Activated CD8-positive, alpha-beta memory T cell treated with anti-CD3 and anti-CD28 coated beads, Interleukin-2, amount 50 U/mL, for 1 hour (primary cell): ENCODE data around the gene NDUFB2.
"Not testable (repeated sequence)": the region's sequence is repeated elsewhere in the genome, so short reads cannot be mapped to it uniquely, and the experiment has no call there.

Experiments used
- DNase-seq: peaks from one replicate; pipeline ENCODE4 v3.0.0-alpha.2; 2020; ENCODE audit errors: extremely low read depth

The NDUFB2 gene

GRCh38 chr7:140734096-140734495 is 37.6 kb downstream of the NDUFB2 start:
- no peak for DNase-seq

- DNase-seq, result no peak
Measured at GRCh38 chr7:140734729-140735128, 38.2 kb downstream of the NDUFB2 start.

GRCh38 chr7:140738280-140738679 is 41.8 kb downstream of the NDUFB2 start:
- DNase-seq, result no peak

GRCh38 chr7:140743255-140743654 is 46.7 kb downstream of the NDUFB2 start:
- DNase-seq, result not testable (repeated sequence)

- DNase-seq, result no peak
Measured at GRCh38 chr7:140744005-140744404, 47.5 kb downstream of the NDUFB2 start.

GRCh38 chr7:140745266-140746058 is 49.0 kb downstream of the NDUFB2 start:
- no peak for DNase-seq

- no peak for DNase-seq
Measured at GRCh38 chr7:140746751-140747150, 50.2 kb downstream of the NDUFB2 start.

- no peak for DNase-seq
Measured at GRCh38 chr7:140752533-140752932, 56.0 kb downstream of the NDUFB2 start.

GRCh38 chr7:140754506-140754905 is 58.0 kb downstream of the NDUFB2 start:
- DNase-seq, result no peak
